ENCODE measurements around the gene PRKN.

The PRKN gene

GRCh38 chr6:161366301-161366923 is 1361.2 kb downstream of the PRKN start:
- H3K36me3 ChIP-seq (ENCODE audit: control insufficient read depth in 2 of 2, insufficient read depth in 1 of 2, low read length in 2 of 2): no peaks in the 10 kb centered on the region
- H3K9me3 ChIP-seq (ENCODE audit: control insufficient read depth, insufficient read depth, low read depth, low read length): no peaks in the 10 kb centered on the region
- ChIA-PET POLR2A (no interaction called here), CTCF (interaction anchor here (0.6 to 1.8 kb wide), 3 partner anchors 92 to 617 kb away, joined by 3 to 10 read pairs (median 4); partner anchors contain the start of gene AGPAT4)
- H3K4me3 ChIP-seq (ENCODE audit: low read depth, low read length): no peak overlapping the region
- no peaks in the 10 kb centered on the region for H3K4me1 ChIP-seq (ENCODE audit: control insufficient read depth, insufficient read depth, low read length)
- no peak for TF ChIP-seq ZNF521 (tag by site-specific recombination; IDR thresholded peaks at IDR 0.05)
- no peak for TF ChIP-seq ZBTB10 (tag by site-specific recombination; IDR thresholded peaks at IDR 0.05)
- TF ChIP-seq ZNF76 (tag by site-specific recombination; IDR thresholded peaks at IDR 0.05; ENCODE audit: borderline replicate concordance, low read depth): no peak
- TF ChIP-seq BCL11A (tag by site-specific recombination; IDR thresholded peaks at IDR 0.05; ENCODE audit: low read depth): no peak
- no peak for TF ChIP-seq REPIN1 (tag by site-specific recombination; IDR thresholded peaks at IDR 0.05; ENCODE audit: low read depth)
- no peak for TF ChIP-seq TSHZ1 (tag by site-specific recombination; IDR thresholded peaks at IDR 0.05; ENCODE audit: borderline replicate concordance)
- TF ChIP-seq MZF1 (tag by site-specific recombination; IDR thresholded peaks at IDR 0.05; ENCODE audit: borderline replicate concordance): no peak
- TF ChIP-seq MYNN (tag by site-specific recombination; IDR thresholded peaks at IDR 0.05; ENCODE audit: borderline replicate concordance): no peak
- no peak for TF ChIP-seq ZNF560 (tag by site-specific recombination; IDR thresholded peaks at IDR 0.05; ENCODE audit: borderline replicate concordance)
- no peak for TF ChIP-seq ZNF660 (tag by site-specific recombination; IDR thresholded peaks at IDR 0.05)
- TF ChIP-seq ZNF214 (tag by site-specific recombination; IDR thresholded peaks at IDR 0.05; ENCODE audit: borderline replicate concordance): no peak
- TF ChIP-seq PRDM2 (tag by site-specific recombination; IDR thresholded peaks at IDR 0.05; ENCODE audit: borderline replicate concordance): no peak
- TF ChIP-seq ZNF621 (tag by site-specific recombination; IDR thresholded peaks at IDR 0.05): no peak
- TF ChIP-seq ZSCAN23 (tag by site-specific recombination; IDR thresholded peaks at IDR 0.05): no peak
- TF ChIP-seq ZNF223 (tag by site-specific recombination; IDR thresholded peaks at IDR 0.05): no peak
- no peak for TF ChIP-seq KLF9 (tag by site-specific recombination; IDR thresholded peaks at IDR 0.05; ENCODE audit: low read depth)
- TF ChIP-seq ZNF24 (tag by site-specific recombination; IDR thresholded peaks at IDR 0.05): no peak
- no peak for TF ChIP-seq OVOL3 (tag by site-specific recombination; IDR thresholded peaks at IDR 0.05)
- TF ChIP-seq ZBTB6 (tag by site-specific recombination; IDR thresholded peaks at IDR 0.05): no peak
- H3K27ac ChIP-seq (ENCODE audit: extremely low read depth, low read depth, low read length): no peak overlapping the region
